Neural progenitor cell (in vitro differentiated cells): ENCODE results near the gene ULK4. TPM values are rescaled to one million over a fixed set of nuclear protein-coding genes. Genes with fewer than 3 reads are reported as not detected.

Experiments used
- DNase-seq: peaks from one replicate; pipeline ENCODE4 v3.0.0-alpha.2; 2016; ENCODE audit warnings: low spot score
- H2AFZ ChIP-seq: fragments of 200-600 bp; sonication (generic); replicated peaks from 2 replicates; pipeline ENCODE4 v1.6.1; 2016; ENCODE audit warnings: antibody characterized with exemption
- H3F3A ChIP-seq: fragments of 200-600 bp; sonication (generic); 2 replicates; pipeline ENCODE4 v1.6.1; 2016; ENCODE audit warnings: antibody characterized with exemption, low read depth
- H3K27ac ChIP-seq: fragments of 200-600 bp; sonication (generic); 2 replicates; pipeline ENCODE4 v1.5.1; 2016; ENCODE audit warnings: mild to moderate bottlenecking
- H3K27me3 ChIP-seq: fragments of 200-600 bp; sonication (generic); 2 replicates; pipeline ENCODE4 v1.6.1; 2016; ENCODE audit warnings: mild to moderate bottlenecking, moderate library complexity
- H3K36me3 ChIP-seq: fragments of 200-600 bp; sonication (generic); 2 replicates; pipeline ENCODE4 v1.5.1; 2016
- H3K4me1 ChIP-seq: fragments of 200-600 bp; sonication (generic); 2 replicates; pipeline ENCODE4 v1.6.1; 2016; ENCODE audit warnings: mixed run types
- H3K4me2 ChIP-seq: fragments of 200-600 bp; sonication (generic); 2 replicates; pipeline ENCODE4 v1.6.1; 2016
- H3K4me3 ChIP-seq: fragments of 200-600 bp; sonication (generic); 2 replicates; pipeline ENCODE4 v1.5.1; 2016
- H3K79me2 ChIP-seq: fragments of 200-600 bp; sonication (generic); 2 replicates; pipeline ENCODE4 v1.6.1; 2016; ENCODE audit warnings: low read depth
- H3K9ac ChIP-seq: fragments of 200-600 bp; sonication (generic); 2 replicates; pipeline ENCODE4 v1.6.1; 2016
- H3K9me3 ChIP-seq: fragments of 200-600 bp; sonication (generic); 2 replicates; pipeline ENCODE4 v1.5.1; 2016; ENCODE audit warnings: low read depth
- H4K20me1 ChIP-seq: fragments of 200-600 bp; sonication (generic); 2 replicates; pipeline ENCODE4 v1.6.1; 2016; ENCODE audit warnings: low read depth
- H3K27ac Mint-ChIP-seq: 3 replicates; pipeline ENCODE4 v1.8.0; 2021; ENCODE audit warnings: mixed read lengths
- H3K27me3 Mint-ChIP-seq: 2 replicates; pipeline ENCODE4 v1.8.0; 2022; ENCODE audit warnings: low read depth, mild to moderate bottlenecking, inconsistent platforms, moderate library complexity, mixed read lengths; ENCODE audit not compliant: insufficient read depth
- H3K36me3 Mint-ChIP-seq: 3 replicates; pipeline ENCODE4 v1.8.0; 2021; ENCODE audit warnings: mixed read lengths
- H3K4me1 Mint-ChIP-seq: 3 replicates; pipeline ENCODE4 v1.8.0; 2021; ENCODE audit warnings: mixed read lengths
- H3K4me3 Mint-ChIP-seq: 3 replicates; pipeline ENCODE4 v1.8.0; 2021; ENCODE audit warnings: mild to moderate bottlenecking, moderate library complexity, mixed read lengths
- H3K9me3 Mint-ChIP-seq: 3 replicates; pipeline ENCODE4 v1.8.0; 2020; ENCODE audit warnings: mixed read lengths
- EZH2 ChIP-seq: fragments of 200-600 bp; sonication (generic); IDR thresholded peaks from 2 replicates; pipeline ENCODE4 v1.6.1; 2017; ENCODE audit warnings: antibody characterized with exemption, mild to moderate bottlenecking, moderate library complexity
- EZH2phosphoT487 ChIP-seq: fragments of 200-600 bp; sonication (generic); IDR thresholded peaks from 2 replicates; pipeline ENCODE4 v1.6.1; 2017; ENCODE audit warnings: antibody characterized with exemption
- total RNA-seq: library from RNA; depleted of rRNA; stranded (reverse); fragments of >200 nt; gene quantifications from 2 replicates; pipeline ENCODE4 v1.2.3, GENCODE V29; 2015; ENCODE audit warnings: low replicate concordance
- TF ChIP-seq, protein P1 (sequence below): fragments of 200-600 bp; sonication (generic); IDR thresholded peaks from 2 replicates; pipeline ENCODE4 v1.5.1; 2017; ENCODE audit warnings: antibody characterized with exemption, mild to moderate bottlenecking

Gene ULK4
- total RNA-seq, 1 donor from 2014 or later: 33.0 TPM

GRCh38 chr3:41660510-41660909, 301.4 kb downstream of the ULK4 start:
- Histone ChIP-seq H3K9me3 (no peaks in the 10 kb centered on the region), H3K27me3 (no peaks in the 10 kb centered on the region), H4K20me1 (no peaks in the 10 kb centered on the region), H3K36me3 (no peaks in the 10 kb centered on the region), H2AFZ (no peak overlapping the region), H3K4me3 (no peak overlapping the region), H3K4me2 (no peak overlapping the region), H3K9ac (no peak overlapping the region), H3K79me2 (no peaks in the 10 kb centered on the region), H3F3A (no peaks in the 10 kb centered on the region), H3K27ac (no peak overlapping the region), H3K4me1 (peaks cover 6% of the 10 kb centered on the region)
- H3K36me3 Mint-ChIP-seq: peaks cover 5% of the 10 kb centered on the region
- H3K27ac Mint-ChIP-seq: no peak overlapping the region
- no peak for DNase-seq
- peaks cover 2% of the 10 kb centered on the region for H3K4me1 Mint-ChIP-seq
- TF ChIP-seq EZH2phosphoT487: no peak
- TF ChIP-seq EZH2: no peak
- TF ChIP-seq, protein P1, sequence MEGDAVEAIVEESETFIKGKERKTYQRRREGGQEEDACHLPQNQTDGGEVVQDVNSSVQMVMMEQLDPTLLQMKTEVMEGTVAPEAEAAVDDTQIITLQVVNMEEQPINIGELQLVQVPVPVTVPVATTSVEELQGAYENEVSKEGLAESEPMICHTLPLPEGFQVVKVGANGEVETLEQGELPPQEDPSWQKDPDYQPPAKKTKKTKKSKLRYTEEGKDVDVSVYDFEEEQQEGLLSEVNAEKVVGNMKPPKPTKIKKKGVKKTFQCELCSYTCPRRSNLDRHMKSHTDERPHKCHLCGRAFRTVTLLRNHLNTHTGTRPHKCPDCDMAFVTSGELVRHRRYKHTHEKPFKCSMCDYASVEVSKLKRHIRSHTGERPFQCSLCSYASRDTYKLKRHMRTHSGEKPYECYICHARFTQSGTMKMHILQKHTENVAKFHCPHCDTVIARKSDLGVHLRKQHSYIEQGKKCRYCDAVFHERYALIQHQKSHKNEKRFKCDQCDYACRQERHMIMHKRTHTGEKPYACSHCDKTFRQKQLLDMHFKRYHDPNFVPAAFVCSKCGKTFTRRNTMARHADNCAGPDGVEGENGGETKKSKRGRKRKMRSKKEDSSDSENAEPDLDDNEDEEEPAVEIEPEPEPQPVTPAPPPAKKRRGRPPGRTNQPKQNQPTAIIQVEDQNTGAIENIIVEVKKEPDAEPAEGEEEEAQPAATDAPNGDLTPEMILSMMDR: no peak
- no peaks in the 10 kb centered on the region for H3K9me3 Mint-ChIP-seq
- no peak overlapping the region for H3K4me3 Mint-ChIP-seq
- peaks cover 2% of the 10 kb centered on the region for H3K27me3 Mint-ChIP-seq

DNA sequence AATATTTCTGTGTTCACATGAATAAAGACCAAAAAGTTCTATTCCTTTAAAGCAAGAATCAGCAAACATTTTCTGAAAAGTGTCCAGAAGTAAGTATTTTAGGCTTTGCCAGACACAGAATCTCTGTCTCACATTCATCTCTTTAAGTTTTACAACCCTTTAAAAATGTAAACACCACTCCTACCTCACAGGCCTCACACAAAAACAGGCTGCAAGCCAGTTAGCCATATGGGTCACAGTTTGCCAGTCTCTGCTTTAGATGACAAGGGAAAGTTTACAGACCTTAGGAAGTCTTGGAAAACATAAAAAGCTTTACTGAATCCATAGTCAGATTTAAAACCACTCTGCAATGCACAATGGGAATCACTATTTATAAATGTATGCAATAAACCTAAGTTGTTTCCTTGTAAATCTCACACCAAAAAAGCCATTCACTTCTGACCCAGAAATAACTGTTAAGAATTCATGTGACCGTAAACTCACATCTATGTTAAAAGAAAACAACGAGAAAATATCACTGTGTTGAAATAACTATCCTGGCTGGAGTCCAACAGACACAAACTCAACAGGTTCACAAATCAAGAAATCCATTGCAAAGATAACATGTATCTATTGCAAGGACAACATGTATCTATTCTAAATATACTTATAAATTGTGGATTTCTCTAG, 308.2 kb downstream of the ULK4 start:
- H3K9ac ChIP-seq: no peak overlapping the region
- H3K36me3 ChIP-seq: no peaks in the 10 kb centered on the region
- peaks cover 14% of the 10 kb centered on the region for H3K4me1 ChIP-seq
- H3K27me3 Mint-ChIP-seq: no peaks in the 10 kb centered on the region
- DNase-seq: no peak
- no peaks in the 10 kb centered on the region for H3K79me2 ChIP-seq
- H3K9me3 ChIP-seq: no peaks in the 10 kb centered on the region
- H3K27ac ChIP-seq: no peak overlapping the region
- H3K27me3 ChIP-seq: no peaks in the 10 kb centered on the region
- H3K9me3 Mint-ChIP-seq: peaks cover 6% of the 10 kb centered on the region
- no peak overlapping the region for H3K27ac Mint-ChIP-seq
- H3K36me3 Mint-ChIP-seq: peaks cover 2% of the 10 kb centered on the region
- H3K4me2 ChIP-seq: no peak overlapping the region
- H3K4me3 ChIP-seq: no peak overlapping the region
- H2AFZ ChIP-seq: no peak overlapping the region
- no peak overlapping the region for H3K4me3 Mint-ChIP-seq
- H4K20me1 ChIP-seq: no peaks in the 10 kb centered on the region
- TF ChIP-seq EZH2: no peak
- TF ChIP-seq, protein P1: no peak
- no peak for TF ChIP-seq EZH2phosphoT487
- H3K4me1 Mint-ChIP-seq: no peaks in the 10 kb centered on the region
- no peaks in the 10 kb centered on the region for H3F3A ChIP-seq

DNA sequence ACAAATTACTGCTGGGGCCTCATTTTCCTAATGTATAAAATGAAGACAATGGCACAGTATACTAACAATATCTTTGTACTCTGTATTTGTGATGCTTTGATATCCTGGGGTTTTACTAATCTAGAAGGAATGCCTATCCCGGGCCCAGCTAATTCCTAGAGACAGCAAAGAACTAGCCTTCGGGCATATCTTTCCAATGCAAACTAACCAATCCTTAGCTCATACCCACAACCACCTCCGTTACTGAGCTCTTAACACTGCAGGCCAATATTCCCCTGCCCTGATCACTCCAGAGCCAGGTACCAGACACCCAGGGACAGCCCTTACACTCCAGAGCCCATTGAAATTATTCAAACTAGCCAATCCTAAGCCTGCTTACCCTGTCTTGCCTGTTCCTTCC, 309.0 kb downstream of the ULK4 start:
- no peaks in the 10 kb centered on the region for H4K20me1 ChIP-seq
- H3K27ac ChIP-seq: no peak overlapping the region
- TF ChIP-seq, protein P1: no peak
- TF ChIP-seq EZH2phosphoT487 (no peak), EZH2 (no peak)
- peaks cover 14% of the 10 kb centered on the region for H3K4me1 ChIP-seq
- H3K36me3 ChIP-seq: no peaks in the 10 kb centered on the region
- no peaks in the 10 kb centered on the region for H3K9me3 ChIP-seq
- H3K4me3 Mint-ChIP-seq: no peak overlapping the region
- H3K4me2 ChIP-seq: no peak overlapping the region
- H2AFZ ChIP-seq: peak overlapping the region; percentile 74
- H3K79me2 ChIP-seq: no peaks in the 10 kb centered on the region
- H3F3A ChIP-seq: no peaks in the 10 kb centered on the region
- H3K27me3 ChIP-seq: no peaks in the 10 kb centered on the region
- H3K27ac Mint-ChIP-seq: no peak overlapping the region
- DNase-seq: peak; percentile 25
- H3K36me3 Mint-ChIP-seq: peaks cover 5% of the 10 kb centered on the region
- H3K4me3 ChIP-seq: no peak overlapping the region
- no peaks in the 10 kb centered on the region for H3K4me1 Mint-ChIP-seq
- no peaks in the 10 kb centered on the region for H3K27me3 Mint-ChIP-seq
- H3K9me3 Mint-ChIP-seq: peaks cover 12% of the 10 kb centered on the region
- H3K9ac ChIP-seq: no peak overlapping the region
